Trophoblast cell (in vitro differentiated cells and primary cell): ENCODE measurements around the gene PLEKHM3.

Experiments
- DNase-seq, 2 donors: peaks; one replicate each; pipeline ENCODE4 v3.0.0-alpha.2; 2016
- H2AFZ ChIP-seq: 2 replicates; pipeline ENCODE4 v1.6.1; 2013; ENCODE audit warnings: low read length, moderate library complexity, mild to moderate bottlenecking; ENCODE audit not compliant: insufficient read depth, poor library complexity
- H2AK5ac ChIP-seq: 2 replicates; pipeline ENCODE4 v1.6.1; 2013; ENCODE audit warnings: mild to moderate bottlenecking, low read length
- H2BK120ac ChIP-seq: 2 replicates; pipeline ENCODE4 v1.6.1; 2013; ENCODE audit warnings: low read length, mild to moderate bottlenecking, moderate library complexity; ENCODE audit not compliant: insufficient read depth, poor library complexity
- H2BK12ac ChIP-seq: 2 replicates; pipeline ENCODE4 v1.6.1; 2013; ENCODE audit warnings: mild to moderate bottlenecking, low read length, moderate library complexity
- H2BK5ac ChIP-seq: 2 replicates; pipeline ENCODE4 v1.6.1; 2013; ENCODE audit warnings: low read length, low read depth, moderate library complexity, mild to moderate bottlenecking; ENCODE audit not compliant: poor library complexity
- H3K14ac ChIP-seq: 2 replicates; pipeline ENCODE4 v1.6.1; 2013; ENCODE audit warnings: mild to moderate bottlenecking, low read length
- H3K18ac ChIP-seq: 2 replicates; pipeline ENCODE4 v1.6.1; 2013; ENCODE audit warnings: mild to moderate bottlenecking, low read length
- H3K23ac ChIP-seq: 2 replicates; pipeline ENCODE4 v1.6.1; 2013; ENCODE audit warnings: low read length
- H3K27ac ChIP-seq: 2 replicates; pipeline ENCODE4 v1.5.1; 2013; ENCODE audit warnings: low read depth, mild to moderate bottlenecking, inconsistent platforms, low read length, moderate library complexity
- H3K27me3 ChIP-seq: 2 replicates; pipeline ENCODE4 v1.6.1; 2013; ENCODE audit warnings: inconsistent platforms, mild to moderate bottlenecking, low read length, moderate library complexity; ENCODE audit not compliant: insufficient read depth
- H3K36me3 ChIP-seq, 2 experiments: 1 replicate in 1 of 2; 2 replicates in 1 of 2; pipeline ENCODE4 v1.6.1; 2013; ENCODE audit warnings: low read length in 2 of 2, mild to moderate bottlenecking in 2 of 2, moderate library complexity in 1 of 2; ENCODE audit not compliant: insufficient read depth in 2 of 2, control insufficient read depth in 1 of 2
- H3K4ac ChIP-seq: 2 replicates; pipeline ENCODE4 v1.6.1; 2013; ENCODE audit warnings: low read depth, mild to moderate bottlenecking, low read length, moderate library complexity
- H3K4me1 ChIP-seq, 2 experiments: 1 replicate in 1 of 2; 2 replicates in 1 of 2; pipeline ENCODE4 v1.6.1; 2013; ENCODE audit warnings: low read length in 2 of 2, mild to moderate bottlenecking in 2 of 2, moderate library complexity in 1 of 2; ENCODE audit not compliant: insufficient read depth in 2 of 2, control insufficient read depth in 1 of 2
- H3K4me2 ChIP-seq: 2 replicates; pipeline ENCODE4 v1.6.1; 2013; ENCODE audit warnings: inconsistent platforms, mild to moderate bottlenecking, low read length, moderate library complexity
- H3K4me3 ChIP-seq: 2 replicates; pipeline ENCODE4 v1.5.1; 2013; ENCODE audit warnings: mild to moderate bottlenecking, low read depth, low read length, inconsistent platforms
- H3K79me1 ChIP-seq: one replicate; pipeline ENCODE4 v1.6.1; 2013; ENCODE audit warnings: low read length
- H3K79me2 ChIP-seq: 2 replicates; pipeline ENCODE4 v1.6.1; 2013; ENCODE audit warnings: low read length, mild to moderate bottlenecking; ENCODE audit not compliant: control insufficient read depth, insufficient read depth, poor library complexity
- H3K9ac ChIP-seq: 2 replicates; pipeline ENCODE4 v1.6.1; 2013; ENCODE audit warnings: mild to moderate bottlenecking, low read length
- H3K9me3 ChIP-seq: 2 replicates; pipeline ENCODE4 v1.6.1; 2013; ENCODE audit warnings: low read depth, mild to moderate bottlenecking, control low read depth, inconsistent platforms, low read length; ENCODE audit not compliant: insufficient read depth
- H4K12ac ChIP-seq: 2 replicates; pipeline ENCODE4 v1.6.1; 2013; ENCODE audit warnings: low read depth, mild to moderate bottlenecking, low read length, moderate library complexity
- H4K8ac ChIP-seq: 2 replicates; pipeline ENCODE4 v1.6.1; 2013; ENCODE audit warnings: low read depth, mild to moderate bottlenecking, low read length, moderate library complexity
- H4K91ac ChIP-seq: one replicate; pipeline ENCODE4 v1.6.1; 2013; ENCODE audit warnings: low read depth, mild to moderate bottlenecking, low read length, moderate library complexity
- WGBS: extraction: QIAGEN DNeasy Blood & Tissue Kit; methylation state at CpG from one replicate; pipeline ENCODE4 v1.1.7; 2013; ENCODE audit warnings: missing lambda C conversion rate; ENCODE audit not compliant: insufficient read length, insufficient coverage; ENCODE audit errors: extremely low coverage; 5-methylcytosine and 5-hydroxymethylcytosine counted together

Gene PLEKHM3

GRCh38 chr2:207871506-207871905 lies 153.8 kb downstream of the PLEKHM3 start:
- H3K4ac ChIP-seq = no peak overlapping the region
- no peak overlapping the region for H4K8ac ChIP-seq
- no peaks in the 10 kb centered on the region for H3K79me1 ChIP-seq
- H3K79me2 ChIP-seq = no peaks in the 10 kb centered on the region
- H3K4me1 ChIP-seq = no peaks in the 10 kb centered on the region
- H2AK5ac ChIP-seq = no peak overlapping the region
- no peak for DNase-seq
- no peak overlapping the region for H3K27ac ChIP-seq
- no peaks in the 10 kb centered on the region for H3K9me3 ChIP-seq
- H2BK5ac ChIP-seq = no peak overlapping the region
- no peaks in the 10 kb centered on the region for H3K27me3 ChIP-seq
- no peak overlapping the region for H2BK12ac ChIP-seq
- H3K4me3 ChIP-seq = no peak overlapping the region
- no peak overlapping the region for H3K23ac ChIP-seq
- H3K14ac ChIP-seq = no peak overlapping the region
- H2AFZ ChIP-seq = no peak overlapping the region
- H3K4me2 ChIP-seq = no peak overlapping the region
- no peak overlapping the region for H4K12ac ChIP-seq
- H3K9ac ChIP-seq = no peak overlapping the region
- no peak overlapping the region for H4K91ac ChIP-seq
- H2BK120ac ChIP-seq = no peak overlapping the region
- WGBS = no CpG with 5 or more reads among the region's 1 CpG
- no peak overlapping the region for H3K18ac ChIP-seq
- H3K36me3 ChIP-seq = no peaks in the 10 kb centered on the region

- H3K79me2 ChIP-seq = no peaks in the 10 kb centered on the region
- H3K4me2 ChIP-seq = no peak overlapping the region
- no peak overlapping the region for H2BK120ac ChIP-seq
- H3K9ac ChIP-seq = no peak overlapping the region
- H3K4me3 ChIP-seq = no peak overlapping the region
- no peak overlapping the region for H3K23ac ChIP-seq
- no peak overlapping the region for H2BK5ac ChIP-seq
- no peak overlapping the region for H2BK12ac ChIP-seq
- no peak for DNase-seq
- no peak overlapping the region for H4K8ac ChIP-seq
- no peaks in the 10 kb centered on the region for H3K9me3 ChIP-seq
- H3K14ac ChIP-seq = no peak overlapping the region
- no peak overlapping the region for H3K4ac ChIP-seq
- H4K91ac ChIP-seq = no peak overlapping the region
- H3K27ac ChIP-seq = no peak overlapping the region
- H2AFZ ChIP-seq = no peak overlapping the region
- no peak overlapping the region for H2AK5ac ChIP-seq
- no peaks in the 10 kb centered on the region for H3K4me1 ChIP-seq
- H3K79me1 ChIP-seq = no peaks in the 10 kb centered on the region
- WGBS = no CpG with 5 or more reads among the region's 4 CpGs
- H3K18ac ChIP-seq = no peak overlapping the region
- no peaks in the 10 kb centered on the region for H3K27me3 ChIP-seq
- no peaks in the 10 kb centered on the region for H3K36me3 ChIP-seq
- H4K12ac ChIP-seq = no peak overlapping the region
Observed at GRCh38 chr2:207870814-207871213, 154.5 kb downstream of the PLEKHM3 start.

GRCh38 chr2:207869784-207870778 lies 155.2 kb downstream of the PLEKHM3 start:
- Histone ChIP-seq H2BK5ac (no peak overlapping the region), H2AK5ac (no peak overlapping the region), H2BK120ac (no peak overlapping the region), H3K18ac (no peak overlapping the region), H4K12ac (no peak overlapping the region), H3K4ac (no peak overlapping the region), H3K36me3 (no peaks in the 10 kb centered on the region), H3K27me3 (no peaks in the 10 kb centered on the region), H3K4me3 (no peak overlapping the region), H3K27ac (no peak overlapping the region), H3K4me1 (no peaks in the 10 kb centered on the region), H3K79me2 (no peaks in the 10 kb centered on the region), H2BK12ac (no peak overlapping the region), H4K8ac (no peak overlapping the region), H3K23ac (no peak overlapping the region), H3K4me2 (no peak overlapping the region), H2AFZ (no peak overlapping the region), H3K79me1 (no peaks in the 10 kb centered on the region), H4K91ac (no peak overlapping the region), H3K9me3 (no peaks in the 10 kb centered on the region), H3K14ac (no peak overlapping the region), H3K9ac (no peak overlapping the region)
- DNase-seq = peak; percentile 13 to 61
- WGBS = 100% methylated on average over 1 of the region's 7 CpGs

GRCh38 chr2:207868855-207869596 lies 156.3 kb downstream of the PLEKHM3 start:
- Histone ChIP-seq H3K9me3 (no peaks in the 10 kb centered on the region), H3K14ac (no peak overlapping the region), H2BK5ac (no peak overlapping the region), H2AFZ (no peak overlapping the region), H3K79me2 (no peaks in the 10 kb centered on the region), H3K4ac (no peak overlapping the region), H3K27me3 (no peaks in the 10 kb centered on the region), H3K79me1 (no peaks in the 10 kb centered on the region), H3K27ac (no peak overlapping the region), H3K23ac (no peak overlapping the region), H3K4me2 (no peak overlapping the region), H2BK12ac (no peak overlapping the region), H2BK120ac (no peak overlapping the region), H3K4me3 (no peak overlapping the region), H3K36me3 (no peaks in the 10 kb centered on the region), H3K9ac (no peak overlapping the region), H4K12ac (no peak overlapping the region), H3K18ac (no peak overlapping the region), H3K4me1 (no peaks in the 10 kb centered on the region), H4K91ac (no peak overlapping the region), H4K8ac (no peak overlapping the region), H2AK5ac (no peak overlapping the region)
- WGBS = no CpG with 5 or more reads among the region's 5 CpGs
- peak in 1 of 2 donors; percentile 7 for DNase-seq
